Measurements from ENCODE around the gene JAK1. TPM values are rescaled to one million over a fixed set of nuclear protein-coding genes. Genes with fewer than 3 reads are reported as not detected.

Gene JAK1
- total RNA-seq (2013; cell fraction: nucleolus; rRNA removed), result 45.7 and 49.2 TPM in 2 replicates
- 31.5 and 33.7 TPM in 2 replicates for total RNA-seq (2014; rRNA removed)
- total RNA-seq (2014; rRNA removed; fragmentation: Illumina TruSeq; extraction: Trizol), result 42.7 and 43.3 TPM in 2 replicates
- total RNA-seq (2021), result 42.7 and 42.8 TPM in 2 replicates
- 36.2 TPM for polyA plus RNA-seq (2011; ENCODE audit: low read depth)
- 43.1 and 45.5 TPM in 2 replicates for polyA plus RNA-seq (2011; rRNA removed)
- 40.2 and 42.8 TPM in 2 replicates for polyA plus RNA-seq (2011; cell fraction: cytosol; rRNA removed)
- polyA plus RNA-seq (2011; cell fraction: nucleus; rRNA removed), result 80.6 and 83.7 TPM in 2 replicates
- polyA plus RNA-seq (2012), result 45.2 and 50.6 TPM in 2 replicates
- polyA plus RNA-seq (2014; fragmentation: Illumina TruSeq; extraction: Trizol), result 43.7 and 56.9 TPM in 2 replicates
- 10 to 100 TPM in 1 of 2 experiments, 1 to 10 TPM in 1; 9.6 to 11.5 TPM for polyA plus RNA-seq (2014; fragmentation: Nextera tagmentation; extraction: Ambion mirVana)
- 23.3 and 25.3 TPM in 2 replicates for polyA plus RNA-seq (2014; rRNA removed)
- 10 to 100 TPM; 32.6 to 38.9 TPM for polyA plus RNA-seq (2016; fragmentation: Nextera tagmentation; extraction: Ambion mirVana)
- 70.1 and 86.2 TPM in 2 replicates for polyA minus RNA-seq (2011; rRNA and poly(A)+ RNA removed)
- 30.5 and 37.0 TPM in 2 replicates for polyA minus RNA-seq (2011; cell fraction: cytosol; rRNA and poly(A)+ RNA removed)
- polyA minus RNA-seq (2011; cell fraction: nucleus; rRNA and poly(A)+ RNA removed), result 51.3 and 76.5 TPM in 2 replicates
- Bru-seq, nascent RNA, result percentile 79 among the genes with signal in this experiment
- BruChase-seq, experiment 1, labeled RNA remaining after a 6-hour chase, result percentile 77 among the genes with signal in this experiment
- BruChase-seq, experiment 2, labeled RNA remaining after a 2-hour chase, result percentile 74 among the genes with signal in this experiment
- long read RNA-seq, experiment 1, full-length matches to known transcripts, result 2 of 13 reads
- long read RNA-seq, experiment 1, partial matches to known transcripts, result 8 of 13 reads
- long read RNA-seq, experiment 1, other reads (novel, unspliced or antisense), result 3 of 13 reads
- long read RNA-seq, experiment 2, partial matches to known transcripts, result 39 of 41 reads
- long read RNA-seq, experiment 2, other reads (novel, unspliced or antisense), result 2 of 41 reads

- ChIA-PET POLR2A (interaction anchor here (0.8 to 1.5 kb wide), 2 partner anchors 10 to 183 kb away, joined by 3 to 4 read pairs; no protein-coding TSS in a partner anchor), SMC1A (ENCODE audit: uncharacterized antibody, unreplicated experiment) (interaction anchor here (0.6 to 0.8 kb wide), 3 partner anchors 44 to 1276 kb away, joined by 3 read pairs; no protein-coding TSS in a partner anchor), CTCF (no interaction called here), RAD21 (ENCODE audit: unreplicated experiment) (interaction anchor here (0.7 to 1.8 kb wide), 2 partner anchors 94 to 102 kb away, joined by 3 to 5 read pairs; no protein-coding TSS in a partner anchor)
- Histone ChIP-seq H3K27ac (ENCODE audit: control insufficient read depth, insufficient read depth) (peak within 1 kb of the TSS; percentile 86), H4K20me1 (ENCODE audit: control insufficient read depth, insufficient read depth) (peaks cover 2% of the 10 kb centered on the region; the same call in 1 of the 2 replicates), H3K9ac (ENCODE audit: control insufficient read depth, insufficient read depth, low read length) (peak within 1 kb of the TSS; percentile 75), H3K36me3 (ENCODE audit: control insufficient read depth in 2 of 2, insufficient read depth in 2 of 2, low read length in 1 of 2) (no peaks in the 10 kb centered on the region), H3K4me3 (peak within 1 kb of the TSS; percentile 98), H3K4me2 (ENCODE audit: control insufficient read depth, insufficient read depth) (peak within 1 kb of the TSS; percentile 86), H2AFZ (ENCODE audit: control insufficient read depth, low read depth, low read length) (peak within 1 kb of the TSS; percentile 83), H3K27me3 (replicated peaks in 1 of 2; ENCODE audit: control insufficient read depth in 2 of 2, insufficient read depth in 2 of 2, low read length in 1 of 2) (no peaks in the 10 kb centered on the region), H3K4me1 (ENCODE audit: control insufficient read depth, insufficient read depth, low read length) (peaks cover 28% of the 10 kb centered on the region), H3K79me2 (ENCODE audit: control insufficient read depth, insufficient read depth, low read length) (peaks cover 45% of the 10 kb centered on the region), H3K9me3 (replicated peaks; ENCODE audit: control insufficient read depth, insufficient read depth, low read length) (no peaks in the 10 kb centered on the region)
- in situ Hi-C loops (cut with MboI), result no loop called here
- WGBS (ENCODE audit: insufficient coverage, insufficient replicate concordance, low lambda C conversion rate, missing lambda C conversion rate), result 2% methylated on average over 46 of the region's 100 CpGs
- intact Hi-C loops (cut with micrococcal nuclease; ENCODE audit: unreplicated experiment), result loop anchor here (2.0 to 10.0 kb wide), 2 partner anchors 102 to 1318 kb away; no protein-coding TSS in a partner anchor
- ATAC-seq, result peak; percentile 80
- no peak for FAIRE-seq
- BruUV-seq (replicated peaks), result no TSS peak
- no peak for DNase-seq (ENCODE audit: low read depth, low spot score)
- TF ChIP-seq ZBED1 (IDR thresholded peaks at IDR 0.05; ENCODE audit: borderline replicate concordance) (no peak), EED (IDR thresholded peaks at IDR 0.05; ENCODE audit: low read depth) (no peak), TCF7 (IDR thresholded peaks at IDR 0.05; ENCODE audit: borderline replicate concordance) (no peak), ASH2L (IDR thresholded peaks at IDR 0.05; ENCODE audit: borderline replicate concordance, low read depth) (no peak), POLR2AphosphoS2 (IDR thresholded peaks at IDR 0.05; ENCODE audit: low read depth, low read length) (peak; percentile 72; the same call in 1 of the 2 replicates), SMARCA5 (IDR thresholded peaks at IDR 0.05) (peak; percentile 87; the same call in 1 of the 2 replicates), CEBPB (IDR thresholded peaks at IDR 0.05; ENCODE audit: borderline replicate concordance in 1 of 2, low read depth in 2 of 2, low read length in 2 of 2) (no peak), RB1 (IDR thresholded peaks at IDR 0.05; ENCODE audit: borderline replicate concordance) (peak; percentile 68; the same call in 1 of the 2 replicates), TAF1 (IDR thresholded peaks at IDR 0.05; ENCODE audit: borderline replicate concordance, low read depth, low read length) (peak; percentile 57; the same call in 1 of the 2 replicates), BMI1 (IDR thresholded peaks at IDR 0.05; ENCODE audit: borderline replicate concordance) (no peak), CBFB (IDR thresholded peaks at IDR 0.05; ENCODE audit: low read depth) (no peak), RELA (IDR thresholded peaks at IDR 0.05; ENCODE audit: borderline replicate concordance, partially characterized antibody) (peak; percentile 39), CREM (IDR thresholded peaks at IDR 0.05; ENCODE audit: low read depth) (no peak), CHD4 (IDR thresholded peaks at IDR 0.05) (no peak), EGR1 (IDR thresholded peaks at IDR 0.05; ENCODE audit: borderline replicate concordance in 1 of 2, low read depth in 2 of 2, low read length in 2 of 2) (no peak), ZNF274 (IDR thresholded peaks at IDR 0.05; ENCODE audit: insufficient read depth, insufficient read length) (no peak), ZNF384 (IDR thresholded peaks at IDR 0.05; ENCODE audit: borderline replicate concordance, low read depth, low read length) (no peak), BHLHE40 (IDR thresholded peaks at IDR 0.05; ENCODE audit: borderline replicate concordance in 1 of 2, low read depth in 2 of 2, low read length in 1 of 2) (peak in 1 of 2 experiments; percentile 61; a peak in 2 of 4 replicates), RFX5 (IDR thresholded peaks at IDR 0.05; ENCODE audit: low read depth, low read length) (no peak), FOXM1 (IDR thresholded peaks at IDR 0.05; ENCODE audit: low read depth, low read length) (no peak)
Measured at GRCh38 chr1:64966158-64966971, at the start of gene JAK1. Gene JAK1, minus strand, starts transcription at chr1:64966549. Its CDS starts 80,285 bp downstream, at chr1:64886264.
